HK-2 (cell line): ENCODE measurements around the gene GATA5.

ENCODE experiments used
- DNase-seq: peaks from one replicate; pipeline ENCODE4 v3.0.0-alpha.2; 2018; ENCODE audit not compliant: unreplicated experiment

Gene GATA5

GRCh38 chr20:62475772-62476055 is at the start of gene GATA5:
GATA5 (minus strand) TSS chr20:62475995; CDS start chr20:62475521, 474 bp downstream.
- no peak for DNase-seq

- DNase-seq, result no peak
These were observed 49.2 kb upstream of the GATA5 start for GRCh38 chr20:62525014-62525413.

GRCh38 chr20:62524505-62524911 is 48.7 kb upstream of the GATA5 start:
- DNase-seq, result no peak

- no peak for DNase-seq
These were observed 47.8 kb upstream of the GATA5 start for GRCh38 chr20:62523473-62524203.

GRCh38 chr20:62522748-62523396 is 47.1 kb upstream of the GATA5 start:
- no peak for DNase-seq

GRCh38 chr20:62519826-62520225 is 44.0 kb upstream of the GATA5 start:
- DNase-seq, result no peak

GRCh38 chr20:62518911-62519310 is 43.1 kb upstream of the GATA5 start:
- DNase-seq, result no peak

- no peak for DNase-seq
These were observed 42.3 kb upstream of the GATA5 start for GRCh38 chr20:62517901-62518610.

- no peak for DNase-seq
These were observed 41.4 kb upstream of the GATA5 start for GRCh38 chr20:62517168-62517567.

GRCh38 chr20:62516338-62516737 is 40.5 kb upstream of the GATA5 start:
- DNase-seq, result no peak

- no peak for DNase-seq
These were observed 40.0 kb upstream of the GATA5 start for GRCh38 chr20:62515826-62516225.

GRCh38 chr20:62515280-62515679 is 39.5 kb upstream of the GATA5 start:
- DNase-seq, result no peak

GRCh38 chr20:62513991-62514390 is 38.2 kb upstream of the GATA5 start:
- DNase-seq, result no peak

- DNase-seq, result no peak
These were observed 36.3 kb upstream of the GATA5 start for GRCh38 chr20:62511915-62512610.

GRCh38 chr20:62511300-62511914 is 35.6 kb upstream of the GATA5 start:
- DNase-seq, result no peak

- no peak for DNase-seq
These were observed 32.9 kb upstream of the GATA5 start for GRCh38 chr20:62508641-62509051.

GRCh38 chr20:62507991-62508640 is 32.3 kb upstream of the GATA5 start:
- DNase-seq, result no peak

- no peak for DNase-seq
These were observed 31.5 kb upstream of the GATA5 start for GRCh38 chr20:62507323-62507722.

- DNase-seq, result no peak
These were observed 31.0 kb upstream of the GATA5 start for GRCh38 chr20:62506791-62507190.

GRCh38 chr20:62506087-62506486 is 30.3 kb upstream of the GATA5 start:
- DNase-seq, result no peak

GRCh38 chr20:62505337-62506045 is 29.7 kb upstream of the GATA5 start:
- no peak for DNase-seq
